ENCODE results near the gene AKAP6. TPM values are rescaled to one million over a fixed set of nuclear protein-coding genes. Genes with fewer than 3 reads are reported as not detected.

The AKAP6 gene
- total RNA-seq, 1 experiment from 2014 or later, result 2.8 TPM

GRCh38 chr14:32421781-32422180 lies 92.7 kb downstream of the AKAP6 start:
- no peaks in the 10 kb centered on the region for H3K27me3 Mint-ChIP-seq (ENCODE audit: unreplicated experiment)
- BruUV-seq (replicated peaks), result no TSS peak
- H3K36me3 Mint-ChIP-seq (ENCODE audit: insufficient read depth, unreplicated experiment), result no peaks in the 10 kb centered on the region
- DNase-seq, result no peak
- peaks cover 33% of the 10 kb centered on the region for H3K4me1 Mint-ChIP-seq (ENCODE audit: low read depth, unreplicated experiment)
- CTCF ChIA-PET, result no interaction called here
- TF ChIP-seq CTCF (IDR thresholded peaks at IDR 0.05; ENCODE audit: unreplicated experiment), result no peak
- intact Hi-C loops (cut with micrococcal nuclease; ENCODE audit: unreplicated experiment), result no loop called here
- peaks cover 7% of the 10 kb centered on the region for H3K9me3 Mint-ChIP-seq (ENCODE audit: low read depth, unreplicated experiment)
- no peak overlapping the region for H3K27ac Mint-ChIP-seq (ENCODE audit: unreplicated experiment)
- no peak overlapping the region for H3K4me3 Mint-ChIP-seq (ENCODE audit: low read depth, unreplicated experiment)

DNA sequence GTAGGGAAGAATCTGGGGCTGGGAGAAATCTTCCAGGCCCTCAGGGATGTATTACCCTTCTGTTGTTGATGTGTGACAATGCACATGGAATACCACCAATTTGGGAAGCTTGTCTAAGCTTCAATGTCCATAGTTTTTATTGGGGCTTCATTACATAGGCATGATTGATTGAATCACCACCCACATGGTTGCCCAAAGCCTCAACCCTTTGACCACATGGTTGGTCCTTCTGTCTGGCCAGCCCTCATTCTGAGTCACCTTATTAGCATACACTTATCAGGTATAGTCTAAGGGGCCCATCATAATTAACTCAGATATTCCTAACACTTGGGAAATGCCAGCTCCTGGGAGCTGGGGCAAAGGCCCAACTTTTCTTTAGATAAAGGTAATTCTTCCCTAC lies 93.3 kb downstream of the AKAP6 start:
- intact Hi-C loops (cut with micrococcal nuclease; ENCODE audit: unreplicated experiment), result no loop called here
- Mint-ChIP-seq H3K4me1 (ENCODE audit: low read depth, unreplicated experiment) (peaks cover 33% of the 10 kb centered on the region), H3K27me3 (ENCODE audit: unreplicated experiment) (no peaks in the 10 kb centered on the region), H3K27ac (ENCODE audit: unreplicated experiment) (no peak overlapping the region), H3K4me3 (ENCODE audit: low read depth, unreplicated experiment) (no peak overlapping the region), H3K9me3 (ENCODE audit: low read depth, unreplicated experiment) (peaks cover 7% of the 10 kb centered on the region), H3K36me3 (ENCODE audit: insufficient read depth, unreplicated experiment) (no peaks in the 10 kb centered on the region)
- CTCF ChIA-PET, result no interaction called here
- TF ChIP-seq CTCF (IDR thresholded peaks at IDR 0.05; ENCODE audit: unreplicated experiment), result no peak
- BruUV-seq (replicated peaks), result no TSS peak
- no peak for DNase-seq

GRCh38 chr14:32426028-32426427 lies 96.9 kb downstream of the AKAP6 start:
- no peak for DNase-seq
- Mint-ChIP-seq H3K4me1 (ENCODE audit: low read depth, unreplicated experiment) (peaks cover under 1% of the 10 kb centered on the region), H3K36me3 (ENCODE audit: insufficient read depth, unreplicated experiment) (no peaks in the 10 kb centered on the region), H3K9me3 (ENCODE audit: low read depth, unreplicated experiment) (peaks cover 7% of the 10 kb centered on the region), H3K4me3 (ENCODE audit: low read depth, unreplicated experiment) (no peak overlapping the region), H3K27ac (ENCODE audit: unreplicated experiment) (no peak overlapping the region), H3K27me3 (ENCODE audit: unreplicated experiment) (no peaks in the 10 kb centered on the region)
- BruUV-seq (replicated peaks), result no TSS peak
- intact Hi-C loops (cut with micrococcal nuclease; ENCODE audit: unreplicated experiment), result no loop called here
- CTCF ChIA-PET, result no interaction called here
- no peak for TF ChIP-seq CTCF (IDR thresholded peaks at IDR 0.05; ENCODE audit: unreplicated experiment)

DNA sequence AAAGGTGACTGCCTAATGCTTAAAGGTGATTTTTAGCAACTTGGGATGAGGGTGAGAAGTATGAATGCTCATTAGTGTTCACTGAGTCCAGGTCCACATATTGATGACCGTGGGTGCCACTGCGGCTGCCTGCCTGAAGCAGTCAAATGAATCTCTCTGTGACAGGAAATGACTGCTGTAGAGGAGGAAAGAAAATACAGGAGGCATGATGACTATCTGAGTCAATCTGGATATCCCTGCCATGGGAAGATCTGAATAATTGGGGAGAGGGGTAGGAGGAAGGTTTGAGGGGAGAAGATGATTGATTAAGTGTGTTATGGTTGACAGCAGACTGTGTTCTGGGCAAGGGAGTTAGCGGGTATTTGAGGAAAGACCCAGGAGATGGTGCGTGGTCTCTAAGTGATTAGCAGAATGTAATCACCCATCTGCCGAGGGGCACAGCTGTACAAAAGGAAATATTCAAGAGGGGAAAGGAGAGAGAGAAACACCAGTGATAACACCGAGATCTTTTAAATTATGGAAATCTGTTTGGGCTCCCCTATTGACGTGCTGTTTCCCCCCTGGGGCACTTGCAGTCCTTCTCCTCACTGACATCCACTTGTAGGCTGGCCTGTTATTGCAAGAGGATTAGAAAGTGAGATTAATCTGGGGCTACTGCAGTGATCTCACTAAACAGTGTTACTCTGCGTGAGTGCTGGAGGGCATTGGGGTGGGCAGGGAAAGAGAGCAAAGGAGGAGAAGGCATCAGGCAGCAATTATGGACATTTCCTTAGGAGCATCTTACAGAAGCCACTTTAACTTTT lies 97.7 kb downstream of the AKAP6 start:
- CTCF ChIA-PET, result no interaction called here
- Mint-ChIP-seq H3K4me3 (ENCODE audit: low read depth, unreplicated experiment) (no peak overlapping the region), H3K36me3 (ENCODE audit: insufficient read depth, unreplicated experiment) (no peaks in the 10 kb centered on the region), H3K9me3 (ENCODE audit: low read depth, unreplicated experiment) (peaks cover 7% of the 10 kb centered on the region), H3K4me1 (ENCODE audit: low read depth, unreplicated experiment) (no peaks in the 10 kb centered on the region), H3K27ac (ENCODE audit: unreplicated experiment) (no peak overlapping the region), H3K27me3 (ENCODE audit: unreplicated experiment) (no peaks in the 10 kb centered on the region)
- no peak for DNase-seq
- intact Hi-C loops (cut with micrococcal nuclease; ENCODE audit: unreplicated experiment), result no loop called here
- TF ChIP-seq CTCF (IDR thresholded peaks at IDR 0.05; ENCODE audit: unreplicated experiment), result no peak
- BruUV-seq (replicated peaks), result no TSS peak
